HG03108 (cell line): ENCODE data around the gene CRYL1.

Source experiments
- ATAC-seq: cut with Tn5 transposase; IDR thresholded peaks from one replicate; pipeline ENCODE4 v1.9.1; 2021; ENCODE audit warnings: moderate library complexity; ENCODE audit not compliant: unreplicated experiment

Gene CRYL1

DNA sequence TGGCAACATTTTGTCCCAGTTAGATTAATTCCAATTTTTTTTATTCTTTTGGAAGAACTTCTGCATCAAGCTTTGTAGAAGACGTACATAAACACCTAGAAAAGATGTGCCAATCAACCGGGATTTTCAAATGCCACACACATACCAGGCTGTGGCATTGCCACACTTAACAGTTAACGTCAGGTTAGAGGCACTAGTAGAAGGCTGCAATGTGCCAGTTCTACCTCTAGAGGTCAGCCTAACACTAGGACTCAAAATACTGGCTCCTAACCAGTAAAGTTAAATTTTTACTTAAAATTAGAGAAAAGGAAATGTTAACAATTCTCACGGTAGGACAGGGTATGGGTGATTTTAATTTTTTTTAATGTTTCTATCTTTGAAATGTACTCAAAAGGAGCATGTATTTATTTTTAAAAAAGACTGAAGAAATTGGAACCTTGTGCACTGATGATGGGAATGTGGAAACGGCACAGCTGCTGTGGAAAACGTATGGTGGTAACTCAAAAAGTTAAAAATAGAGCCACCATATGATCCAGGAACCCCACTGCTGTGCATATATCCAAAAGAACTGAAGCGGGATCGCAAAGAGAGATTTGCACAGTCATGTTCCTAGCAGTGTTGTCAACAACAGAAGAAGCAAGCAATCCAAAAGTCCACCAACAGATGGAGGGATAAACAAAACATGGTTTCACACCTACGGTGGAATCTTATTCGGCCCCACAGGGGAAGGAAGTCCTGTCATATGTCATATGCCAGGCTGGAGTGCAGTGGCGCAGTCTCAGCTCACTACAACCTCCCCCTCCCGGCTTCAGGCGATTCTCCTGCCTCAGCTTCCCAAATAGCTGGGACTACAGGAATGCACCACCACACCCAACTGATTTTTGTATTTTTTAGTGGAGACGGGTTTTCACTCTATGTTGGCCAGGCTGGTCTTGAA lies 30.3 kb downstream of the CRYL1 start:
- ATAC-seq, result peak; percentile 52

DNA sequence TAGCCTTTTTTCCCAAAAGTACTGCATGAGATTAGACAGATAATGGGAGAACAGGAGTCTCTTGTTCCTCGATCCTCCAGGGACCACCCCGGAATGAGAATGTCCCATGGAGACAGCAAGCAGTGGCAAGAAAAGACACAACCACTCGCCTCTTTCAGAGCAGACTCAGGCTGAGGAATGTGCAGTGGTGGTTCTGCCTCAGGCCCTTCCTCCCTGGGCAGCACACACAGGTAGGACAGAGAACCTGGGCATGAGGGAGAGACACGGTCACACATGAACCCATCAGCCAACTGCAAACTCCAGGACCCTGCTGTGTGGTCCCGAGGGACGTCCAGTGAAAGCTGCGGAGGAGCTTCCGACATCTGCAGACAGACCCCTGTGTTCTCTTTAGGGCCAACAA lies 31.0 kb downstream of the CRYL1 start:
- no peak for ATAC-seq

DNA sequence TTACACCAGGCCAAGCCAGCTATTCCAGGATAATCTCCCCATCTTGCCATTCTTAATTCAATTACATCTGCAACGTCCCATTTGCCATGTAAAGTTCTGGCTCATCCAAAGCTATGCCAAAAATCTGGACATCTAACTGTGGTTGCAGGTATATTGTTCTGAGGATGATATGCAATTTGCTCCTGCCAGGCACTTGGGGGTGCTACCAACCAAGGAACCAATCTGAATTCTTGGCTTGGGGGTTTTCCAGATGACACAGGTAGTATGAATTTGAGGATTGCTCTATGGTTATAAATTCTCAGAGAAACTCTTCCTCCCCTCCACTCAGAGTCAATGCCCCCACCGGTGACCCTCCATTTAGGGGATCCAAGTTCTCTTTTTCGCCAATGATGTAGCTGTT lies 33.0 kb downstream of the CRYL1 start:
- ATAC-seq, result no peak

DNA sequence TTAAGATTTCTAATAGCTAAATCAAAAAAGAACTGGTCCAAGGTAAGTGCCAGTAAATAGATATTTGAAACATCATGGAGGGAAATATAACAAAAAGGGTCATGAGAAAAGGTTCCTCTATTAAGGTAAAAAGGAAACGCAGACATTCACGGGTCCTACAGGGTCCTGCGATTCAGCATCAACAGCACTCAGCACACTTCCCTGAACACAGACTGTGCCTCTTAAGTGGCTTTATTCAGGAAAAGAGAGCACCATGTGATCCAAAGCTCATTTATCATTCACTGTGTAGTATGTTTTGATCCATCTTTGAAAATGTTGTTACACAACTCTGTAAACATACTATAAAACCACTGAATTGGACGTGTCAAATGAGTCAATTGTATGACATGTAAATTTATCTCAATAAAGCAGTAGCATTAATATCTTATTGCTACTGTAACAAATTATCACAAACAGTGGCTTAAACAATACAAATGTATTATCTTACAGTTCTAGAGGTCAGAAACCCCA lies 33.7 kb downstream of the CRYL1 start:
- no peak for ATAC-seq

DNA sequence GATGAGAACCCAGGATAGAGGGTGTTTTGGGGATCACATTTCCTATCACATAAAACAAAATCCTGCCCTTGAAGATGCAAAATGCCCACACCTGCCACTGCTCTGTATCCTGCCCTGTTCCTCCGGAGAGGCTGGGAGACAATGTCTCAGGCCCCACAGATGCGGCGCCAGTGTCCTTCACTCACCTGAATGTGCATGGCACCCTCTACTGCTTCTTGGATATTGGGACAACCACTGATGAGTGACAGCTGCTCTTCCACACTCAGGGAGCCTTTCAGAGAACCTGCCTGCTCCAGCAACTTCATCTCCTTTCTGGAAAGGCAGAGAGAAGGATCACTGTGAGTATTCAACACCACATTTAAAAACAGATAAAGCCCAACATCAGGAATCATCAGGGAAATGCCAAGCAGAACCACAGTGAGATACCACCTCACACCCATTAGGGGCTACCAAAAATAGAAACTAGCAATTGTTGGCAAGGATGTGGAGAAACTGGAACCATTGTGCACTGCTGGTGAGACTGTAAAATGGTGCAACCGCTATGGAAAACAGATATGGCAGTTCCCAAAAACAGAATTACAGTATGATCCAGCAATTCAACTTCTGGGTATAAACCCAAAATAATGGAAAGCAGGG lies 36.4 kb downstream of the CRYL1 start:
- ATAC-seq, result peak; percentile 62

DNA sequence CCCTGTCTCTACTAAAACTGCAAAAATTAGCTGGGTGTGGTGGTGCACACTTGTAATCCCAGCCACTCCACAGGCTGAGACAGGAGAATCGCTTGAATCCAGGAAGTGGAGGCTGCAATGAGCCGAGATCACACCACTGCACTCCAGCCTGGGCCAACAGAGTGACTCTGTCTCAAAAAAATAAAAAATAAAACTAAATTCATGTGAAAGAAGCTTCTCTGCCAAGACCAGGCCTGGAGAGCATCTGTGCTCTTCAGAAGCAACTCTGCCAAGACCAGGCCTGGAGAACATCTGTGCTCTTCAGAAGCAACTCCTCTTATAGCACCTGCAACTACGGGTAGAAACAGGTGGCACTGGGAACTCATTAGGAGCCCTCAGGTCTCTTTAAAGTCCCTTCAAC lies 37.7 kb downstream of the CRYL1 start:
- ATAC-seq, result no peak

DNA sequence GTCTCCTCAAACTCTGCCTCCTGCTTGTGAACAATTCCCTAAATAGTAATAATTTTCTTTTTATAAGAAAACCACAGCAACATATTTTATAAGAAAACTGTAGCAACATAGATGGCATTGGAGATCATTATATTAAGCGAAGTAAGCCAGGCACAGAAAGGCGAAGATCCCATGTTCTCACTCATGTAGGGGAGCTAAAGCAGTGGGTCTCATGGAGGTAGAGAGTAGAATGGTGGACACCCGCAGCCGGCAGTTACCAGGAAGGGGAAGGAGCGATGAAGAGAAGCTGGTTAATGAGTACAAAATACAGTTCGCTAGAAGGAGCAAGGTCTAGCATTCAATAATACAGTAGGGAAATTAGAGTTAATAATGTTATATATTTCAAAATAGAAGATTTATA lies 42.9 kb downstream of the CRYL1 start:
- ATAC-seq, result no peak

DNA sequence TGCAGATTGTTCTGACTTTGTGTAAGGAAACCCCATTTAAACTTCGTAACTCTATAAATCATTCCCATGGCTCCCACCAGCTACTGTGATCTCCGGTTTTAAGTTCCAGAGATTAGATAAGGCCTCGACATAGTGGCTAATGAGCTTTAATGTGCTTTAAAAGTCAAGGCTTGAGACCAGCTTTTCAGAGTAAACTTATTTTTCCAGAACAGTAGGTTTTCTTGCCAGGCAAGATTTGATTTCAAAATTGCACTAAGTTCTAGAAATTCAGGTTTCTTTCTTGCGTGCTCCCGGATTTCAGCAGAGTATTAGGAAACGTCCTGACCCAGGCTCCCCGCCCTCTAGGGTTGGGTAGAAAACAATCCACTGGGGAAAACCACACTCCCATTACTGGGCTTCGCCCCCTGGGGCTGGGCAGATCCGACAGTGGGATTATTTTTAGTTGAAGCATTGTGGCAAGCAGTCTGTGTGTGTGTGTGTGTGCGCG lies 43.3 kb downstream of the CRYL1 start:
- no peak for ATAC-seq

DNA sequence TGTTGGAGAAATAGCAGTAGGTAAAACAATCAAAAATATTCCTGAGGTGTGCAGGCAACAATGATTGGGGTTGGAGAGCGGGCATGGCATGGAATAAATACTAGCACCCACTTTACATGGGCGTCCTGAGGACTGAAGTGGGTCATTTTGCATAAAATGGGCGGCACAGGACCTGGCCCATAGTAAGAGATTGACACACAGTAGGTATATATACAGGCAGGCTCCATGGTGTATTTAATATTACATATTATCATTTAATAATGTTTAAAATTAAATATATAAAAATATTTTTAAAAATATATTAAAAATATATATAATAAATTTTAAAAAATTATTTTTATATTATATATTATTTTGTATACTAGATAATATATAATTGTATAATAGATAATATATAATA lies 48.3 kb downstream of the CRYL1 start:
- ATAC-seq, result no peak

DNA sequence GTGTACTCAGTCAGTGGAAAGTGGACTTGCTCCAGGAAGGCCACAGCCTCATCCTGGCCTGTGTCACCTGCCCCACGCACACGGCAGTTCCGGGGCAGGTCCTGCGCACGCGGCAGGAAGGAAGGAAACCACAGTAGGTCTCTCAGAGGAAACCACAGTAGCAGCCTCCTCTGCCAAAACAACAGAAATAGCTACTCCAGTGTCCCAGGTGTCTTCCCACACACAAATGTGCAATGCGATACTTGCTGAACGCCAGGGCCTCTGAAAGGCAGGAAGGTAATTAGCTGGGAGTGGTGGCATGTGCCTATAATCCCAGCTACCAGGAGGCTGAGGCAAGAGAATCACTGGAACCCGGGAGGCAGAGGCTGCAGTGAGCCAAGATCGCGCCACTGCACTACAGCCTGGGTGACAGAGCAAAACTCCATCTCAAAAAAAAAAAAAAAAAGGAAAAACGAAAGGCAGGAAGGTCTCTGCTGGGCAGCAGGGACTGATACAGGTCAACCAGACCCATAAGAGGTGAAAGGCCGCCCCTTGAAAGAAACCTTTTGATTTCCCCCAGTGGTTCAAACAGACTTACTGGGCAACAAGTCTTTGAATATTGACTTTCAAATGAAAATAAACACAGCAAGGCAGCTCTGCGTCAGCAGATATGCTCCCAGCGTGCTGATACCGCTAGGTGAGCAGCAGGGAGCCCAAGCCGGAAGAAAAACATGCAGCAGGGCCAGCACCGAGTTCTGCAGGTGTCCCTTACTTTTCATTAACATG lies 49.5 kb downstream of the CRYL1 start:
- ATAC-seq, result peak; percentile 98

DNA sequence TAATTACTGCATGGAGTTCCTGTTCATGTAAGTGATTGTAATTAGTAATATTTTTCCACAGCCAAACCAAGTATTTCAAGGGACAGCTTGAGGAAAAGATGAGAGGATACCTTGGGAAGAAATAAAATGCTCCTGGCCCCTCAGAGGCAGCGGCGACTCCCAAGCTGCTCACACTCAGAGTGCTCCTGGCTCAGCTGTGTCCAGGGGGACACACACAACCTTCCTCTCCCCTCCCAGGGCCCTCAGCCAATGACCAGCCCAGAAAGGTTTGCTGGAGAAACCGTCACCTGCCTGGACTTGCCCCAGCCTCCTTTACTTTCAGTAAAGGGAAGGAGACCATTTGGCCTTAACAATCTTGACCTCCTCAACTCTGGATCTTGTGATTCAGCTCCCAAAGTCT lies 51.1 kb downstream of the CRYL1 start:
- ATAC-seq, result no peak

DNA sequence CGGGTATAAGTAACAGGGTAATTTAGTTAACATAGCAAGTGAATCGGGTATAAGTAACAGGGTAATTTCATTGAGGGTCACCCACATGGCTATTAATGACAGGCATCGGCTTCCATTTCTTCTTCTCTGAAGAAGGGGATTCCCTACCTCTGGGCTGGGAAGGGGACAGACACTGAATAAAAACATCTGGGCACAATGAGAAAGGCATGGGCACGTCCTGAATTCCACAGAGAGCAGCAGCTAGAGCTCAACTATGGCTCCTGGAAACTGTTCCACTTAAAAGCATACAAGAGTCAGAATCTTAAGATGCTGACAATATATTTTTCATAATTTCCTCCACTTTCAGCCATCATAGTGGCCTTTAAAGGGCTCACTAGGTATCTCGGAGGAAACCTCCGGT lies 51.8 kb downstream of the CRYL1 start:
- no peak for ATAC-seq

DNA sequence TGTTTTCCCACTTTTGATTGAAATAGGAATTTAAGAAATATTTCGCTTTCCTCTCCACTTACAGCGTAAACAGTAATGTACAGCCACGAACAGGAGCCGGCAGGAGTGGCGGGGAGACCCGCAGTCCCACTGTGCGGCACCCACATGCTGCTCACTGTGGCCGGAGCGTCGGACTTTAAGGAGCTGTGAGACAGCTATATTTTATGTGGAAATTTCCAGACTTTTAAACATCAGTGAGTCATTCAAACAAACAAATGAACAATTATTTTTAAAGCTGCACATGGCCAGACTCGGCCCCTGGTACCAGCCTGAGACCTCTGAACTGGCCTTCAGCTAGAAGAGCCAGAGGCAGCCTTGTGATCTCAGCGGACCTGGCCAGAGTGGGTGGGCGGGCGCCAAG lies 52.5 kb downstream of the CRYL1 start:
- no peak for ATAC-seq

DNA sequence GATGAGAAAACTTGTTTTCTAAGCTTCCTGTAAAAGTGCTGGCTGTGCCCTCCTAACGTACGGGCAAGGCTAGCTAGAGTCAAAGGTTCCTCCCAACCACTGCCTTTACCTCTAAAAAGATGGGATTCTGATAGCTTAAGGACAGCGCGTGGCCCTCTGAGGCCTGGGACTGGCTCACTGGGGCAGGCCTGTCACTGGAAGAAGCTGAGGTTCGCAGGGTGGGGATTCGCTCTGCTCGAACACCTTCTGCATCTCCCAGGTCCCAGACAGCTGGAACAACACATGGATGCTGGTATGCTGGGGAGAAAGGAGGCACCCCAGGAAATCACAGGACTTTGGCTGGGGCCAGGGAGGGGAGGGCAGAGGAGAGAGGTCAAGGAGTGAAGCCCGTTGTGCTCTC lies 53.1 kb downstream of the CRYL1 start:
- no peak for ATAC-seq

DNA sequence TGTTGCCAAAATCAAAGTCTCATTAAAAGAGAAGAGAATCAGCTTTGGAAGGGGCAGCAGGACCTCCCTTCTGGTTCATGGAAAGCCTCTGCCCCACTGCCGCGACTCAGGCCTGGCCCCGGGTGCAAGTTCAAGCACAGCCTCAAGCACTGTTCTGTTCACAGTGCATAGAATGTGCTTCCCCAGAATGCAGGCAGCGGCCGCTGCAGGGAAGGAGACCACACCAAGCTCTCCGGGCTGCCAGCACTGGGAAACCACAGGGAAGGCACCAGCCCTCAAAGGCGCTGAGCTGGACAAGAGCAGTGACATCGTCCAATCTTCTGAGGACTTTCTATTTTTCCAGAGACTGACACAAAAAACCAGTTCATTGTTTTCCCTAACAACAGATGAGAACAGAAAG lies 55.5 kb downstream of the CRYL1 start:
- no peak for ATAC-seq

DNA sequence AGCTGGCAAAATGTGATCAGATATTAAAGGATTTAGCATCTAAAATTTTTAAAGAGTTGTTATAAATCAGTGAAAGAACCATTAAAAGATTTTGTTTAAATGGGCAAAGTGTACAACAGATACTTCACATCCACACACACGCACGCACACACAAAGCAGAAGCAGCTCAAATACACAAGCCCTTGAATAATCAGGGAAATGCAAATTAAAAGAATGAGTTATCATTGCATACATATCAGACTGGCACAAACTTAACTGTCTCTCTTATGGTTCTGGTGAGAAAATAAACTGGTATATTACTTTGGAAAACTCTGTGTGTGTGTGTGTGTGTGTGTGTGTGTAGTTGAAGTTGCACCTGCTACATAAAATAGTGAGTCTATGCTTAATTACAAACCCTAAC lies 59.3 kb downstream of the CRYL1 start:
- ATAC-seq, result no peak

DNA sequence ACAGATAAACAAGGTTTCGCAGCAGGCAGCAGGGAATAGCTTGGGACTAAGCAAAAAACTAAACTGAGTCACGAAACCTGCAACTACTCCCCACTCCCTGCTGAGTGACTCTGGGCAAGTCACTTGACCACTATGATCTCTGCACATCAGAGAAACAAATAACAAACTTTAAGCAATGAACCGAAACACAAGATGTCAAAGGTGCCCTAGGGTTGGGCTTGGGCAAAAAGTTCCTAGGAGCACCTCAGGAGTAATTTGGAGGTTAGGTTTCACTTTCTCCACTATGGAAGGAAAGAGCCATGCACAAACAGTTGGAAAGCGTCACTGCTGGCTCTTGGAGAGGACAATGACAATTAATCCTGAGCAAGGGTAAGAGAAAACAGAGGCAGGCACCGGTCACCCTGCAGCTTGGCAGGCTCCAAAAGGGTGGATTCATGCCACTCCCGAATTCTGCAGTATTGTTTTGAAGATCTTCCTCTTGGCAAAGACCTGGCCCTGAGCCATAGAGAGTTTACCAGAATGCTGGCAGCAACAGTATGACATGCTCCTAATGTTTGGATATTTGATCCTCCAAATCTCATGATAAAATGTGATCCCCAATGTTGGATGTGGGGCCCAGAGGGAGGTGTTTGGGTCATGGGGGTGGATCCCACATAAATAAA lies 60.3 kb downstream of the CRYL1 start:
- no peak for ATAC-seq

DNA sequence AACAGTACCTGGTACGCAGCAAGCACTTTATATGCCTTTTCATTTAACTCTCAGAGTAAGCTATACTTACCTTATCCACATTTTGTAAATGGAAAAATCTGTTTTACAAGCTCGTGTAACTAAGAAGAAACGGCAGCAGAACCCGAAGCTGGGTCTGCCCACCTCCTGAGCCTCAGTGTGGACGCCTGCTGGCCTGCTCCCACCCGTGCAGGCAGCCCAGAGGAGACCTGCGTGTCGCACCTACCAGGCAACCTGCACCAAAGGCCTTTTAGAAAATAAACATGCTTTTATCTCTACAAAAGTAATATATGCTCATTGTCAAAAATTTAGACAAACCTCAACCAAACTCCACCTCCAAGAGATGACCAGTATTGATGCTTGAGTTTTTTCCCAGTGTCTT lies 62.7 kb downstream of the CRYL1 start:
- ATAC-seq, result no peak

DNA sequence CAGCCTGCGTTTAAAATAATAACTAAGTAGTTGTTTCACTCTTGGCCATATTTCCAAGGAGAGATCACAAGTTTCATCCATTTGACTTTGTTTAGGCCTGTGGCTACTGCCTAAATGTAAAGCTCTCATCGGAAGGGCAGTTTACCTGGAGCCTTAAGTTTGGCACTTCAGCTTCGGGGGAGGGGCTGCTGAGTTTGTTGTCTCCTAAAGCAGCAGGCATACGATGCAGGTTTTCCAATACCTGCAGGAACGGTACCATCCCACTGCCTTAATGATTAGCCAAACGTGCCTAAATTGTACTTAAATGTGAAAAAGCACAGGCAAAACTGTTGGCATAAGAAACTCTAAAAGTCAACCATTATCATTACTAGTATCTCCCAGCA lies 63.1 kb downstream of the CRYL1 start:
- ATAC-seq, result no peak

DNA sequence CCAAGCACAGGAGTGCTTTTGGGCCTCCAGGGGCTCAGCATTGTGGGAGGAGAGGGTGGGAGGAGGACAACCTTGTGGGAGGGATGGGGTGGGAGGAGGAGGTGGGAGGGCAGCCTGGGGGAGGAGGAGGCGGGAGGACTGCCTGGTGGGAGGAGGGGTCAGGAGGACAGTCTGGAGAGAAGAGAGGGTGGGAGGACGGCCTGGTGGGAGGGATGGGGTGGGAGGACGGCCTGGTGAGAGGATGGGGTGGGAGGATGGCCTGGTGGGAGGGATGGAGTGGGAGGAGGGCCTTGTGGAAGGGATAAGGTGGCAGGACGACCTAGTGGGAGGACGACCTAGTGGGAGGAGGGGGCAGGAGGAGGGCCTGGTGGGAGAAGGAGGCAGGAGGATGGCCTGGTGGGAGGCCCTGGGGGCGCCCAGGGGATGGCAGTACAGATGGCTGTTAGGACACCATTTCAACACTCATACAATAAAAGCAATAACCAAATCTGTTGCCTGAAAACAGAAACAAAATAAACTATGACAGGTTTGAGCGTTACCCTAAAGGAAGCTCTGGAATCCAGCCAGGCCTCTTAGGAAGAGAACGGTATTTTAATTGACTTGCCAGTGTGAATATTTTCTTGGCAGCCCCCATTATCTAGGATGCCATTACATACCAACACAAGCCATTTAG lies 63.7 kb downstream of the CRYL1 start:
- no peak for ATAC-seq
